Upper lobe of left lung (tissue), 4 donors: ENCODE data around the gene TEDDM1.

ENCODE experiments used
- CTCF ChIP-seq, 6 experiments: fragments of 450-650 bp in 4 of 6; fragments of 200-600 bp in 2 of 6; sonication (generic) in 2 of 6; IDR thresholded peaks; one replicate each; pipeline ENCODE4 v1.5.1; 2016 to 2019; ENCODE audit warnings: antibody characterized with exemption in 6 of 6
- EP300 ChIP-seq, 4 donors: sonication (generic); formaldehyde crosslinking; IDR thresholded peaks; one replicate each; pipeline ENCODE4 v1.5.1; 2017; ENCODE audit warnings: antibody characterized with exemption in 4 of 4, control low read depth in 2 of 4
- POLR2A ChIP-seq, 4 donors: fragments of 450-650 bp; IDR thresholded peaks; one replicate each; pipeline ENCODE4 v1.5.1; 2016 to 2017; ENCODE audit warnings: antibody characterized with exemption in 4 of 4, mild to moderate bottlenecking in 2 of 4

GRCh38 chr1:182355723-182356098, 44.8 kb downstream of the TEDDM1 start:
- TF ChIP-seq POLR2A (IDR thresholded peaks at IDR 0.05) (no peak), CTCF (IDR thresholded peaks at IDR 0.05) (no peak), EP300 (IDR thresholded peaks at IDR 0.05) (no peak)
